ENCODE results near the gene LYZL4. TPM values are rescaled to one million over a fixed set of nuclear protein-coding genes. Genes with fewer than 3 reads are reported as not detected.

The LYZL4 gene
- total and polyA plus RNA-seq, 2 donors (not counting 1 experiment from before 2014, with no cell fraction given), result not detected

DNA sequence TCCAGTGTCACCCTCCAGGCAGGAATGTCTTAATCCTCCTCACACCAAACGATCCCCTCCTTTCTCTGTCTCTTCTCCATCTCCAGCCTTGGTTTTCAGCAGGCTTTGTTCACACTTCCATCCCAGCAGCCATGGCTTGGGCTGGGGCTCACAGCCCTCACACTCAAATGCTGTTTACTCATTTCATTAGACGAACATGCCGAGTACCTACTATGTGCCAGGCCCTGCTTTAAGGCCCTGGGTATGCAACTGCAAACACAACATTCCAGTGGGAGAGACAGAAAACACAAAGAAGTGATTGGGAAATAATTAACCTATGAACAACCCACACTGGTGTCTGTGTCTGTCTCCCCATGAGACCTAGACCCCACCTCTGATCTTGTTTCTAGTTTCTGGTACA is 43.9 kb downstream of the LYZL4 start:
- Mint-ChIP-seq H3K27me3 (peaks cover 6% of the 10 kb centered on the region), H3K4me3 (no peak overlapping the region), H3K4me1 (no peaks in the 10 kb centered on the region), H3K27ac (no peak overlapping the region), H3K9me3 (ENCODE audit: insufficient read depth) (peaks cover 7% of the 10 kb centered on the region)
- Histone ChIP-seq H3K27ac (ENCODE audit: low read length in 2 of 2) (no peak overlapping the region), H3K4me3 (ENCODE audit: control extremely low read depth in 1 of 5, extremely low read depth in 1 of 5, insufficient read depth in 1 of 5, low read depth in 2 of 5, low read length in 4 of 5) (no peak overlapping the region), H3K79me2 (ENCODE audit: control insufficient read depth, insufficient read depth, low read length) (no peaks in the 10 kb centered on the region), H3K9me3 (ENCODE audit: control extremely low read depth in 1 of 3, control insufficient read depth in 2 of 3, insufficient read depth in 1 of 3, low read length in 2 of 3) (peaks cover 0 to 6% (median 5%) of the 10 kb centered on the region in 3 donors), H3K4me1 (ENCODE audit: control insufficient read depth in 2 of 2, insufficient read depth in 2 of 2, low read length in 2 of 2) (peaks cover 0 to 9% of the 10 kb centered on the region in 2 donors), H4K20me1 (ENCODE audit: control insufficient read depth, insufficient read depth, low read length, poor library complexity, severe bottlenecking) (no peaks in the 10 kb centered on the region), H3K4me2 (replicated peaks; ENCODE audit: low read depth, low read length, poor library complexity, severe bottlenecking) (no peak overlapping the region), H3K36me3 (replicated peaks in 1 of 2; ENCODE audit: control extremely low read depth in 1 of 2, control insufficient read depth in 1 of 2, extremely low read depth in 1 of 2, insufficient read depth in 2 of 2, low read length in 1 of 2) (no peaks in the 10 kb centered on the region), H3K9ac (ENCODE audit: low read length) (no peak overlapping the region), H2AFZ (ENCODE audit: insufficient read depth, low read depth, low read length, poor library complexity, severe bottlenecking) (no peak overlapping the region), H3K27me3 (replicated peaks in 1 of 4; ENCODE audit: control extremely low read depth in 1 of 4, control insufficient read depth in 3 of 4, insufficient read depth in 4 of 4, low read length in 3 of 4) (no peaks in the 10 kb centered on the region)
- TF ChIP-seq, protein P1, sequence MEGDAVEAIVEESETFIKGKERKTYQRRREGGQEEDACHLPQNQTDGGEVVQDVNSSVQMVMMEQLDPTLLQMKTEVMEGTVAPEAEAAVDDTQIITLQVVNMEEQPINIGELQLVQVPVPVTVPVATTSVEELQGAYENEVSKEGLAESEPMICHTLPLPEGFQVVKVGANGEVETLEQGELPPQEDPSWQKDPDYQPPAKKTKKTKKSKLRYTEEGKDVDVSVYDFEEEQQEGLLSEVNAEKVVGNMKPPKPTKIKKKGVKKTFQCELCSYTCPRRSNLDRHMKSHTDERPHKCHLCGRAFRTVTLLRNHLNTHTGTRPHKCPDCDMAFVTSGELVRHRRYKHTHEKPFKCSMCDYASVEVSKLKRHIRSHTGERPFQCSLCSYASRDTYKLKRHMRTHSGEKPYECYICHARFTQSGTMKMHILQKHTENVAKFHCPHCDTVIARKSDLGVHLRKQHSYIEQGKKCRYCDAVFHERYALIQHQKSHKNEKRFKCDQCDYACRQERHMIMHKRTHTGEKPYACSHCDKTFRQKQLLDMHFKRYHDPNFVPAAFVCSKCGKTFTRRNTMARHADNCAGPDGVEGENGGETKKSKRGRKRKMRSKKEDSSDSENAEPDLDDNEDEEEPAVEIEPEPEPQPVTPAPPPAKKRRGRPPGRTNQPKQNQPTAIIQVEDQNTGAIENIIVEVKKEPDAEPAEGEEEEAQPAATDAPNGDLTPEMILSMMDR (IDR thresholded peaks at IDR 0.05), result no peak
- TF ChIP-seq EZH2 (IDR thresholded peaks at IDR 0.05; ENCODE audit: borderline replicate concordance, insufficient read depth, low read depth, low read length, poor library complexity, severe bottlenecking), result no peak
- no peak for ATAC-seq (ENCODE audit: low read depth)
- POLR2A ChIA-PET, result no interaction called here
- 94% methylated on average over 1 of the region's 3 CpGs for WGBS (ENCODE audit: insufficient coverage)
- CTCF ChIA-PET, result no interaction called here
- intact Hi-C loops (cut with micrococcal nuclease), result no loop called here
- no peak for DNase-seq

DNA sequence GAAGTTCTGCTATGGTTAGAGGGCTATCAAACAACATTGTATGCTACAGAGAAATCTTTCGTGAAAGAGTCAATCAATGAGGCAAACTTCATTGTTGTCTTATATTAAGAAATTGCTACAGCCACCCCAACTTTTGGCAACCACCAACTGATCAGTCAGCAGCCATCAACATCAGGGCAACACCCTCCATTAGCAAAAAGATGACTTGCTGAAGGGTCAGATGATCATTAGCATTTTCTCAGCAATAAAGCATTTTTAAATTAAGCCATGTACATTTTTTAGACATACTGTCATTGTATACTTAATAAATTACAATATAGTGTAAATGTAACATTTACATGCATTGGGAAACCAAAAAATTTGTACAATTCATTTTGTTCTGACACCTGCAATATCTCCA is 53.1 kb downstream of the LYZL4 start:
- H3K27me3 ChIP-seq (replicated peaks in 1 of 4; ENCODE audit: control extremely low read depth in 1 of 4, control insufficient read depth in 3 of 4, insufficient read depth in 4 of 4, low read length in 3 of 4), result peaks cover 0 to 10% (median 0%) of the 10 kb centered on the region in 4 experiments
- Mint-ChIP-seq H3K4me1 (no peaks in the 10 kb centered on the region), H3K9me3 (ENCODE audit: insufficient read depth) (no peaks in the 10 kb centered on the region), H3K27me3 (peaks cover 40% of the 10 kb centered on the region), H3K27ac (no peak overlapping the region), H3K4me3 (no peak overlapping the region)
- H3K79me2 ChIP-seq (ENCODE audit: control insufficient read depth, insufficient read depth, low read length), result no peaks in the 10 kb centered on the region
- ChIA-PET CTCF (no interaction called here), POLR2A (no interaction called here)
- H3K4me3 ChIP-seq (ENCODE audit: control extremely low read depth in 1 of 5, extremely low read depth in 1 of 5, insufficient read depth in 1 of 5, low read depth in 2 of 5, low read length in 4 of 5), result no peak overlapping the region
- ATAC-seq (ENCODE audit: low read depth) (no peak), DNase-seq (no peak)
- intact Hi-C loops (cut with micrococcal nuclease), result no loop called here
- WGBS (ENCODE audit: insufficient coverage), result no CpG with 5 or more reads among the region's 1 CpG
- no peak for TF ChIP-seq EZH2 (IDR thresholded peaks at IDR 0.05; ENCODE audit: borderline replicate concordance, insufficient read depth, low read depth, low read length, poor library complexity, severe bottlenecking)
- TF ChIP-seq, protein P1 (IDR thresholded peaks at IDR 0.05), result no peak
- peaks cover 0 to 4% (median 1%) of the 10 kb centered on the region in 3 donors for H3K9me3 ChIP-seq (ENCODE audit: control extremely low read depth in 1 of 3, control insufficient read depth in 2 of 3, insufficient read depth in 1 of 3, low read length in 2 of 3)
- no peak overlapping the region for H3K4me2 ChIP-seq (replicated peaks; ENCODE audit: low read depth, low read length, poor library complexity, severe bottlenecking)
- H3K4me1 ChIP-seq (ENCODE audit: control insufficient read depth in 2 of 2, insufficient read depth in 2 of 2, low read length in 2 of 2), result no peaks in the 10 kb centered on the region
- no peak overlapping the region for H3K9ac ChIP-seq (ENCODE audit: low read length)
- no peak overlapping the region for H3K27ac ChIP-seq (ENCODE audit: low read length in 2 of 2)
- H4K20me1 ChIP-seq (ENCODE audit: control insufficient read depth, insufficient read depth, low read length, poor library complexity, severe bottlenecking), result no peaks in the 10 kb centered on the region
- no peak overlapping the region for H2AFZ ChIP-seq (ENCODE audit: insufficient read depth, low read depth, low read length, poor library complexity, severe bottlenecking)
- H3K36me3 ChIP-seq (replicated peaks in 1 of 2; ENCODE audit: control extremely low read depth in 1 of 2, control insufficient read depth in 1 of 2, extremely low read depth in 1 of 2, insufficient read depth in 2 of 2, low read length in 1 of 2), result no peaks in the 10 kb centered on the region

Measured in B cell (primary cell).